GM19035 (cell line): ENCODE results near the gene SH3BGRL2.
"Not testable (repeated sequence)": the region's sequence is repeated elsewhere in the genome, so short reads cannot be mapped to it uniquely, and the experiment has no call there.

Experiments used
- ATAC-seq: cut with Tn5 transposase; IDR thresholded peaks from one replicate; pipeline ENCODE4 v1.9.1; 2021; ENCODE audit not compliant: unreplicated experiment

SH3BGRL2 gene

GRCh38 chr6:79734374-79734773 is 103.2 kb downstream of the SH3BGRL2 start:
- no peak for ATAC-seq

- no peak for ATAC-seq
Observed at GRCh38 chr6:79735183-79735582, 104.1 kb downstream of the SH3BGRL2 start.

- ATAC-seq, result no peak
Observed at GRCh38 chr6:79737172-79737571, 106.0 kb downstream of the SH3BGRL2 start.

GRCh38 chr6:79742030-79742429 is 110.9 kb downstream of the SH3BGRL2 start:
- no peak for ATAC-seq

GRCh38 chr6:79745282-79745681 is 114.2 kb downstream of the SH3BGRL2 start:
- not testable (repeated sequence) for ATAC-seq

- ATAC-seq, result not testable (repeated sequence)
Observed at GRCh38 chr6:79746325-79746724, 115.2 kb downstream of the SH3BGRL2 start.

GRCh38 chr6:79750806-79751205 is 119.7 kb downstream of the SH3BGRL2 start:
- ATAC-seq, result no peak
